RWPE2 (cell line): ENCODE measurements around the gene TMTC1.

Source experiments
- ATAC-seq: fragments of 200-7000 bp; cut with Tn5 transposase; 3 replicates; pipeline ENCODE4 v1.9.1; 2021; ENCODE audit warnings: low read depth
- DNase-seq: peaks from one replicate; pipeline ENCODE4 v3.0.0-alpha.2; 2020; ENCODE audit warnings: low spot score
- H3K27ac ChIP-seq: fragments of 450-650 bp; 2 replicates; pipeline ENCODE4 v1.5.1; 2017; ENCODE audit warnings: mild to moderate bottlenecking; ENCODE audit not compliant: poor library complexity, severe bottlenecking
- H3K27me3 ChIP-seq: fragments of 250-450 bp; sonication (Bioruptor Pico); 2 replicates; pipeline ENCODE4 v1.5.1; 2021; ENCODE audit warnings: mild to moderate bottlenecking, moderate library complexity; ENCODE audit not compliant: insufficient read depth, poor library complexity, severe bottlenecking
- H3K36me3 ChIP-seq: fragments of 250-450 bp; sonication (Bioruptor Pico); 2 replicates; pipeline ENCODE4 v1.5.1; 2020; ENCODE audit warnings: low read depth, mild to moderate bottlenecking, moderate library complexity
- H3K4me1 ChIP-seq: fragments of 250-450 bp; sonication (Bioruptor Pico); 2 replicates; pipeline ENCODE4 v1.5.1; 2021; ENCODE audit warnings: mild to moderate bottlenecking, moderate library complexity; ENCODE audit not compliant: insufficient read depth, poor library complexity, severe bottlenecking
- H3K4me3 ChIP-seq: fragments of 250-450 bp; sonication (Bioruptor Pico); 2 replicates; pipeline ENCODE4 v1.5.1; 2021; ENCODE audit warnings: mild to moderate bottlenecking, moderate library complexity; ENCODE audit not compliant: severe bottlenecking
- H3K9me3 ChIP-seq: fragments of 250-450 bp; sonication (Bioruptor Pico); 2 replicates; pipeline ENCODE4 v1.5.1; 2021; ENCODE audit warnings: mild to moderate bottlenecking, moderate library complexity; ENCODE audit not compliant: severe bottlenecking
- TF ChIP-seq, protein P1 (sequence below): fragments of 450-650 bp; IDR thresholded peaks from one replicate; pipeline ENCODE4 v1.5.1; 2017; ENCODE audit warnings: mild to moderate bottlenecking, moderate library complexity; ENCODE audit not compliant: poor library complexity, severe bottlenecking

The TMTC1 gene

DNA sequence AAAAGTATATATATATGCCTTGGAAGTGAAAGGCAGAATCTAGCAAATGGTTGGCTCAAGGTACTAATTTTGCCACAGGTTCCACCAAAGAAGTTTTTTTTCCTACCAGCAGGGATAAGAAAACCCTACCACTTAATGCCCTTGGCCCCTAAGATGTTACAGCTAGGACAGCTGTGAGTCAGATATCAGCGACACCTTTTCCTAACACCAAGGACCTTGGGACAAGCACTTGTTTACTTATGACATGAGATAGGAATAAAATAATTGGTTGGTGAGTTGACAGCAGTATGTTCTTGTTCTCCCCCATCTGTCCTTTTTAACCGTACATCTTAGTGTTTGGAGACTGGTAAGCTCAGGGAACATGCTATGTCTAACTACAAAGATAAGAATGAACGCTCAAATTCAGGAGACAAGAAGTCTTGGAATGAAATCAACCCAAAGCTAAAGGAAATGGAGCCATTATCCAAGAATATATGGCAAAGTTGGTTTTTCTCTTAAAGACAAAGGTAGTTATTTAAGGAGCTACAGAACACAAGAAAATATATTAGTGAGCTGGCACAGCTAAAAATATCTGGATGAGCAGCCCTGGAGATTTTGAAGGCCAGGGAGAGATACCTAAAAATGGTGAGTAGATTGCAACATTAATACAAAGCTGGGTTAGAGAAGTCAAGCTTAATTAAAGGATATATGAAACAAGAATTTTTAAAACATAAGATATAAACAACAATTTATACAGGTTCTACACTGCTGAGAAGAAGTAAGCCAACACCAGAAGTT is 126.8 kb downstream of the TMTC1 start:
- H3K9me3 ChIP-seq = no peaks in the 10 kb centered on the region
- H3K36me3 ChIP-seq = no peaks in the 10 kb centered on the region
- no peak overlapping the region for H3K4me3 ChIP-seq
- H3K27ac ChIP-seq = no peak overlapping the region
- TF ChIP-seq, protein P1, sequence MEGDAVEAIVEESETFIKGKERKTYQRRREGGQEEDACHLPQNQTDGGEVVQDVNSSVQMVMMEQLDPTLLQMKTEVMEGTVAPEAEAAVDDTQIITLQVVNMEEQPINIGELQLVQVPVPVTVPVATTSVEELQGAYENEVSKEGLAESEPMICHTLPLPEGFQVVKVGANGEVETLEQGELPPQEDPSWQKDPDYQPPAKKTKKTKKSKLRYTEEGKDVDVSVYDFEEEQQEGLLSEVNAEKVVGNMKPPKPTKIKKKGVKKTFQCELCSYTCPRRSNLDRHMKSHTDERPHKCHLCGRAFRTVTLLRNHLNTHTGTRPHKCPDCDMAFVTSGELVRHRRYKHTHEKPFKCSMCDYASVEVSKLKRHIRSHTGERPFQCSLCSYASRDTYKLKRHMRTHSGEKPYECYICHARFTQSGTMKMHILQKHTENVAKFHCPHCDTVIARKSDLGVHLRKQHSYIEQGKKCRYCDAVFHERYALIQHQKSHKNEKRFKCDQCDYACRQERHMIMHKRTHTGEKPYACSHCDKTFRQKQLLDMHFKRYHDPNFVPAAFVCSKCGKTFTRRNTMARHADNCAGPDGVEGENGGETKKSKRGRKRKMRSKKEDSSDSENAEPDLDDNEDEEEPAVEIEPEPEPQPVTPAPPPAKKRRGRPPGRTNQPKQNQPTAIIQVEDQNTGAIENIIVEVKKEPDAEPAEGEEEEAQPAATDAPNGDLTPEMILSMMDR = no peak
- DNase-seq = no peak
- no peaks in the 10 kb centered on the region for H3K4me1 ChIP-seq
- no peak for ATAC-seq
- H3K27me3 ChIP-seq = no peaks in the 10 kb centered on the region

DNA sequence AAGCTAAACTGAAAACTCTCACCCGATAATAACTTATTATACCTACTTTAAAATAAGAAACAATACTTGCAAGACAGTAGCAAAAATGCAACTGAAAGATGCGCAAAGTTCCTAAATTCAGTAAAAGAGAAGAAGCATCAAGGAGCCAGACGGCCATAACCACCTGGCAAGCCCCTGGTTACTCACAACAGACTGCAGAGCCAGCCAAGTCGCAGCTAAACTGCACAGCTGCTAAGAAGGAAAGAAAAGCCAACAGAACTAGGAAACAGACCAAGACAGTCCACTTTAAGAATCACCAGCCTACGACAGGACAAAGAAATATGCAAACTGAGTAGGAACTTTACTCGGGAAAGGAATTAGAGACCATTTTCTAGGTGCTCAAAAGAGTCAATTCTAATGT is 127.9 kb downstream of the TMTC1 start:
- TF ChIP-seq, protein P1 = no peak
- Histone ChIP-seq H3K27ac (no peak overlapping the region), H3K4me1 (no peaks in the 10 kb centered on the region), H3K4me3 (no peak overlapping the region), H3K27me3 (no peaks in the 10 kb centered on the region), H3K36me3 (no peaks in the 10 kb centered on the region), H3K9me3 (no peaks in the 10 kb centered on the region)
- DNase-seq = no peak
- ATAC-seq = no peak

DNA sequence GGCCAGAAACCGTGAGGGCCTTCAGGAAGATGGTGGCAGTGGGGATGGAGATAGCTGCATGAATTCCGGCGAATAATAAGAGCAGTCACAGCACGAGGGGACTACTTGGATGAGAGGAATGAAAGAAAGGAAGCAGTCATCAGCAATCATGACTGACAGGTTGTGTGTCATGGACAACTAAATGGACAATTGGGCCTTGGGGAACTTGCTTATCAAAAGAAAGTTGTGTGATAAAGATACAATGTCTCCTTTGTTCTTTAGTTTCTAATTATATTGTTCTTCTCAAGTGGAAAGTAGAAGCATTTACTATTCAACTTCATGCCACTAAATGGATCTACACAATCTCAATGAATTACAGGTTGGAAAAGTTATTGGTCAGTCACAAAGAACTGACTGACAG is 130.5 kb downstream of the TMTC1 start:
- Histone ChIP-seq H3K4me1 (no peaks in the 10 kb centered on the region), H3K27ac (no peak overlapping the region), H3K9me3 (no peaks in the 10 kb centered on the region), H3K4me3 (no peak overlapping the region), H3K36me3 (no peaks in the 10 kb centered on the region), H3K27me3 (no peaks in the 10 kb centered on the region)
- no peak for ATAC-seq
- no peak for DNase-seq
- TF ChIP-seq, protein P1 = no peak

DNA sequence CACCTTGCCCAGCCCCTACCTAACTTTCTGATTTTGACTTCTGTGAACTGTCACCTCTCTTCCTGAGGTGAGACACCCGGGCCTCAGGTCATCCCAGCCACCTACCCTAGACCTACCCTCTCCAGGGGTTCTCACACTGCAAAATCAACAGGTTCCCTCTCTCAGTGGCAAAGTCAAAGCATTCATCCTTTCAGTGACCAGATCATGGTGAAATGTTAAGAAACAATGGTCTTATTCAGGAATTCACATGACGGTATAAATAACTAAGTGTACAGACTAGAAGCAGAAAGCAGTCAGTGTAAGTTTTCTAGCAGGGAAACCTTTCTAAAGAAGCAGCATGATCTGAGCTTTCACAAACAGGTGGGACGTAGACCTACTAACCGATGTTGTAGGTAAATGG is 133.4 kb downstream of the TMTC1 start:
- no peak overlapping the region for H3K27ac ChIP-seq
- H3K4me3 ChIP-seq = no peak overlapping the region
- H3K9me3 ChIP-seq = no peaks in the 10 kb centered on the region
- H3K4me1 ChIP-seq = no peaks in the 10 kb centered on the region
- TF ChIP-seq, protein P1 = no peak
- no peaks in the 10 kb centered on the region for H3K36me3 ChIP-seq
- DNase-seq = no peak
- ATAC-seq = no peak
- no peaks in the 10 kb centered on the region for H3K27me3 ChIP-seq

DNA sequence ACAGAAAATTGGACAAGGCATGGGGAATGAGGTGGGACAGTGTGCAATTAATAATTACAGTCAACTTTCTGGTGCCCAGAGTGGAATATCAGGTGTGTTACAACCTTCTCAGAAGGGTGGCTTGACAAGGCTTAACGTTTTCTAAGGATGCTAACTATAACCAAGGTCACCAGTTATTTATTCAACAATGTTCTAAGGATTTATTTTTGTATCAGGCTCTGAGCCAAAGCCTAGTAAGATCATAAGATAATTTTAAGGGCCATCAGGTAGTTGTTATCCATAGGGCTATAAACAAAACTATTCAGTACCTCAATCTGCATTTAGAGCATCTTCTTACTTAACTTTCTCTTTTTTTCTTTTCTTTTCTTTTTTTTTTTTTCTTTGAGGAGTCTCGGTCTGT is 134.0 kb downstream of the TMTC1 start:
- TF ChIP-seq, protein P1 = no peak
- Histone ChIP-seq H3K36me3 (no peaks in the 10 kb centered on the region), H3K27ac (no peak overlapping the region), H3K4me1 (no peaks in the 10 kb centered on the region), H3K27me3 (no peaks in the 10 kb centered on the region), H3K9me3 (no peaks in the 10 kb centered on the region), H3K4me3 (no peak overlapping the region)
- ATAC-seq (no peak), DNase-seq (no peak)
